ENCODE measurements around the gene CLEC16A. TPM values are rescaled to one million over a fixed set of nuclear protein-coding genes. Genes with fewer than 3 reads are reported as not detected.

The CLEC16A gene
- polyA plus RNA-seq, 3 donors: 3.4 to 12.0 (median 5.8) TPM

GRCh38 chr16:11007714-11008280 is 63.4 kb downstream of the CLEC16A start:
- H3K27me3 ChIP-seq (ENCODE audit: control insufficient read depth in 2 of 2, insufficient read depth in 2 of 2, low read length in 2 of 2): no peaks in the 10 kb centered on the region
- H3K9me3 Mint-ChIP-seq: no peaks in the 10 kb centered on the region
- no peak overlapping the region for H2AFZ ChIP-seq (ENCODE audit: insufficient read depth, low read depth, low read length, poor library complexity, severe bottlenecking)
- no peaks in the 10 kb centered on the region for H3K4me1 Mint-ChIP-seq
- no peak overlapping the region for H3K4me2 ChIP-seq (replicated peaks; ENCODE audit: extremely low read depth, low read length, poor library complexity, severe bottlenecking)
- no peak overlapping the region for H3K27ac ChIP-seq (ENCODE audit: low read depth in 1 of 2, low read length in 2 of 2)
- intact Hi-C loops (cut with micrococcal nuclease): no loop called here
- peaks cover 0 to 3% (median 2%) of the 10 kb centered on the region in 3 donors for H3K27me3 Mint-ChIP-seq (ENCODE audit: low read depth in 3 of 3)
- H3K79me2 ChIP-seq (ENCODE audit: insufficient read depth, low read length): no peaks in the 10 kb centered on the region
- H3K9me3 ChIP-seq (replicated peaks in 1 of 2; ENCODE audit: control insufficient read depth in 1 of 2, insufficient read depth in 1 of 2, low read length in 2 of 2): no peaks in the 10 kb centered on the region
- no peak overlapping the region for H3K9ac ChIP-seq (ENCODE audit: insufficient read depth, low read length, poor library complexity, severe bottlenecking)
- no peak overlapping the region for H3K4me3 Mint-ChIP-seq
- peaks cover 73% of the 10 kb centered on the region in 2 donors for H3K36me3 Mint-ChIP-seq
- WGBS (ENCODE audit: insufficient coverage): 94% methylated on average over 5 of the region's 7 CpGs
- no peak overlapping the region for H3K27ac Mint-ChIP-seq
- no peak for DNase-seq
- H3K36me3 ChIP-seq (replicated peaks in 1 of 2; ENCODE audit: control insufficient read depth in 1 of 2, insufficient read depth in 2 of 2, low read length in 2 of 2): peaks cover 31 to 86% of the 10 kb centered on the region in 2 donors
- no peak for TF ChIP-seq CTCF (IDR thresholded peaks at IDR 0.05)
- no peak overlapping the region for H3K4me3 ChIP-seq (replicated peaks in 1 of 3; ENCODE audit: low read depth in 2 of 3, low read length in 3 of 3)
- no peaks in the 10 kb centered on the region for H4K20me1 ChIP-seq (ENCODE audit: insufficient read depth, low read length)
- no peaks in the 10 kb centered on the region for H3K4me1 ChIP-seq (ENCODE audit: control insufficient read depth in 1 of 2, insufficient read depth in 2 of 2, low read length in 2 of 2)

- H3K27ac ChIP-seq (ENCODE audit: low read depth in 1 of 2, low read length in 2 of 2): no peak overlapping the region
- WGBS (ENCODE audit: insufficient coverage): 100% methylated on average over 6 of the region's 8 CpGs
- H3K4me2 ChIP-seq (replicated peaks; ENCODE audit: extremely low read depth, low read length, poor library complexity, severe bottlenecking): no peak overlapping the region
- H3K79me2 ChIP-seq (ENCODE audit: insufficient read depth, low read length): no peaks in the 10 kb centered on the region
- TF ChIP-seq CTCF (IDR thresholded peaks at IDR 0.05): no peak
- peaks cover 25 to 81% of the 10 kb centered on the region in 2 donors for H3K36me3 ChIP-seq (replicated peaks in 1 of 2; ENCODE audit: control insufficient read depth in 1 of 2, insufficient read depth in 2 of 2, low read length in 2 of 2)
- DNase-seq: no peak
- intact Hi-C loops (cut with micrococcal nuclease): no loop called here
- Mint-ChIP-seq H3K36me3 (peaks cover 68 to 71% of the 10 kb centered on the region in 2 donors), H3K27me3 (ENCODE audit: low read depth in 3 of 3) (peaks cover 0 to 3% (median 2%) of the 10 kb centered on the region in 3 donors), H3K9me3 (no peaks in the 10 kb centered on the region), H3K4me1 (no peaks in the 10 kb centered on the region), H3K27ac (no peak overlapping the region), H3K4me3 (no peak overlapping the region)
- H3K4me3 ChIP-seq (replicated peaks in 1 of 3; ENCODE audit: low read depth in 2 of 3, low read length in 3 of 3): no peak overlapping the region
- H4K20me1 ChIP-seq (ENCODE audit: insufficient read depth, low read length): no peaks in the 10 kb centered on the region
- no peaks in the 10 kb centered on the region for H3K4me1 ChIP-seq (ENCODE audit: control insufficient read depth in 1 of 2, insufficient read depth in 2 of 2, low read length in 2 of 2)
- no peak overlapping the region for H3K9ac ChIP-seq (ENCODE audit: insufficient read depth, low read length, poor library complexity, severe bottlenecking)
- no peak overlapping the region for H2AFZ ChIP-seq (ENCODE audit: insufficient read depth, low read depth, low read length, poor library complexity, severe bottlenecking)
- H3K27me3 ChIP-seq (ENCODE audit: control insufficient read depth in 2 of 2, insufficient read depth in 2 of 2, low read length in 2 of 2): no peaks in the 10 kb centered on the region
- H3K9me3 ChIP-seq (replicated peaks in 1 of 2; ENCODE audit: control insufficient read depth in 1 of 2, insufficient read depth in 1 of 2, low read length in 2 of 2): no peaks in the 10 kb centered on the region
These were observed 64.8 kb downstream of the CLEC16A start for GRCh38 chr16:11009027-11009755.

Data from CD14-positive monocyte (primary cell).